Neural progenitor cell (in vitro differentiated cells): ENCODE measurements around the gene DMBX1.

Experiments used
- CTCF ChIP-seq: fragments of 200-600 bp; sonication (generic); IDR thresholded peaks from 2 replicates; pipeline ENCODE4 v1.5.1; 2017; ENCODE audit warnings: antibody characterized with exemption, mild to moderate bottlenecking
- EZH2 ChIP-seq: fragments of 200-600 bp; sonication (generic); IDR thresholded peaks from 2 replicates; pipeline ENCODE4 v1.6.1; 2017; ENCODE audit warnings: antibody characterized with exemption, mild to moderate bottlenecking, moderate library complexity
- EZH2phosphoT487 ChIP-seq: fragments of 200-600 bp; sonication (generic); IDR thresholded peaks from 2 replicates; pipeline ENCODE4 v1.6.1; 2017; ENCODE audit warnings: antibody characterized with exemption

- no peak for TF ChIP-seq CTCF
- TF ChIP-seq EZH2phosphoT487, result peak; percentile 19
- TF ChIP-seq EZH2, result no peak
Measured at GRCh38 chr1:46517010-46517600, 27.5 kb downstream of the DMBX1 start.
